Measurements from ENCODE around the gene SPRR5. TPM values are rescaled to one million over a fixed set of nuclear protein-coding genes. Genes with fewer than 3 reads are reported as not detected.

The SPRR5 gene
- total and polyA plus RNA-seq, 7 donors, result not detected

- H3K36me3 ChIP-seq (ENCODE audit: insufficient read depth in 1 of 2, low read depth in 1 of 2), result no peaks in the 10 kb centered on the region
- no peak overlapping the region for H3K27ac ChIP-seq
- H3K4me3 ChIP-seq, result no peak overlapping the region
- DNase-seq (no peak), ATAC-seq (no peak)
- no peaks in the 10 kb centered on the region for H3K27me3 ChIP-seq (ENCODE audit: insufficient read depth in 3 of 3, low read length in 2 of 3)
- intact Hi-C loops (cut with DNase I), result no loop called here
- WGBS, 3 donors, result 60 to 74% (median 73%) methylated on average over 10 of the region's 10 CpGs
- no peaks in the 10 kb centered on the region for H3K4me1 ChIP-seq
- TF ChIP-seq CTCF (IDR thresholded peaks at IDR 0.05), result no peak
- no peaks in the 10 kb centered on the region for H3K9me3 ChIP-seq
Measured at GRCh38 chr1:152960452-152961044, 13.5 kb downstream of the SPRR5 start.

DNA sequence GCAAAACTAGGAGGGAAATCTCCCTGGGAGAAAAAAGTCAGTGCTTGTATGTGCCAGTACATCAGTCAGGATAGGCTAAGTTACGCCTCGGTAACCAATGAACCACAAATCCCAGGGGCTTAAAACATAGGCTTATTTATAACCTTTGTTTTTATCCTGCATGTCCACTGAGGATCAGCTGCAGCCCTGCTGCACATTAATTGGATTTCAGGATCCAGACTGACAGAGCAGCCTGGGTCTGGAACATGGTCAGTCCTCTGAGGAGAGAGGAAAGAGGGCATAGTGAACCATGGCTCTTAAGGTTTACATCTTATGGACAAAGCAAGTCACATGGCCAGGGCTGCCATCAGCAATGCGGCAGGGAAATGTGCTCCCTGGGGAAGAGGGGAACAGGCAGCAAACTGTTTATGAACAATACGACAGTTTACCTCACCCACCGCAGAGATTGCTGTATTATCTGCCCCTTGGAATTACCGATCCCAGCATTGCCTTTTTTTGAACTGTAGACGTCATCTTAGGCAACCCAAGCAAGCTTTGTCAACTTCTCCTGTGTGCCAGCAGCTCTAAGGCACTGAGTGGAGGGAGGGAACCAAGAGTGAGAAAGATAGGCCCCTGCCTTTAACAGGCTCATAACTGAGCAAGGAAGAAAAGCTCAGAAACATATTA lies 14.4 kb downstream of the SPRR5 start:
- Histone ChIP-seq H3K27ac (no peak overlapping the region), H3K36me3 (ENCODE audit: insufficient read depth in 1 of 2, low read depth in 1 of 2) (no peaks in the 10 kb centered on the region), H3K27me3 (ENCODE audit: insufficient read depth in 3 of 3, low read length in 2 of 3) (no peaks in the 10 kb centered on the region), H3K4me3 (no peak overlapping the region), H3K4me1 (no peaks in the 10 kb centered on the region), H3K9me3 (no peaks in the 10 kb centered on the region)
- DNase-seq (no peak), ATAC-seq (no peak)
- intact Hi-C loops (cut with DNase I), result no loop called here
- no peak for TF ChIP-seq CTCF (IDR thresholded peaks at IDR 0.05)
- 56 to 70% (median 62%) methylated on average over 7 of the region's 7 CpGs for WGBS, 3 donors

DNA sequence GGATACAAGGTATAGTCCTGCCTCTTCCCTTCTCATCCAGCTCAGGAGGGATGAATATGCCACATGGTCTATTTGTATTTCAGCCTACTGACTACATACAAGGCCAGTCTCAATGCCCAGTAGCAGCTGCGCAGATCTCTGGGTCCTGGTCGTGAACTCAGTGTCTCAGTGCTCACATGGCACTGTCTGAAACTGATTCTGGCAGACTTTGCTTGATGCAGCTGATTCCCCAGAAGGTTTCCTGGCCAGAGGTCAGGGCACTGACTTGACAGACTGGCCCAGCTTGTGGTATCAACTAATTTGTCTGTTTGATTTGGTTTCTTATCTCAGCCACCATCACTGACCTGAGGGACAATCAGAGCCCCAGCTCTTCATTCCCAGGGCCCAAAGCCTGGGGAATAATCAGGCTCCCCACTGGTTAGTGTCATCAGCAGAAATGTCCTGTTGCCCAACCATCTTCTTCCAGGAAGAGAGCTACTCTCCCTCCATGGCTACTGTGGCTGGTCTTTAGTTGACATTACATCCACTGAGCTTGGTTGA lies 15.9 kb downstream of the SPRR5 start:
- Histone ChIP-seq H3K27me3 (ENCODE audit: insufficient read depth in 3 of 3, low read length in 2 of 3) (no peaks in the 10 kb centered on the region), H3K4me1 (no peaks in the 10 kb centered on the region), H3K27ac (no peak overlapping the region), H3K9me3 (no peaks in the 10 kb centered on the region), H3K36me3 (ENCODE audit: insufficient read depth in 1 of 2, low read depth in 1 of 2) (no peaks in the 10 kb centered on the region), H3K4me3 (no peak overlapping the region)
- TF ChIP-seq CTCF (IDR thresholded peaks at IDR 0.05), result no peak
- ATAC-seq, result no peak
- WGBS, 3 donors, result 53 to 72% (median 55%) methylated on average over 2 of the region's 2 CpGs
- DNase-seq, result no peak
- intact Hi-C loops (cut with DNase I), result no loop called here

DNA sequence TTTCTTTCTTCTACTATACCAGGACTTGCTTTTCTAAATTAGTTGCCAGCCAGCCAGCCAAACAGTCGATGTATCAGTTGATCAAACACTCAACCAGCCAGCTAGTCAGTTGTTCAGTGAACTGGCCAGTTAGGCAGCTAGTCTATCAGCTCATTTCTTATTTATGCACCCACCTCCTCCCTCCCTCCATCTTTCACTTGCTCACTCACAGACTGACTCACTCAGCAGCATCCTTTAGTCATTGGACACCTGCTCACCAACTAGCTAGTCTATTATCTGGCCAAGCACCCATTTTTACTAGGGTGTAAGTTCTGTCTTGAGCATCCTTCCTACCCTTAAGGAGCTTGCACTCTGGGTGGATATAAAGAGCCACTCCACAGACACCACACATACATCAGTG lies 17.5 kb downstream of the SPRR5 start:
- Histone ChIP-seq H3K4me1 (no peaks in the 10 kb centered on the region), H3K36me3 (ENCODE audit: insufficient read depth in 1 of 2, low read depth in 1 of 2) (no peaks in the 10 kb centered on the region), H3K27ac (no peak overlapping the region), H3K4me3 (no peak overlapping the region), H3K27me3 (ENCODE audit: insufficient read depth in 3 of 3, low read length in 2 of 3) (no peaks in the 10 kb centered on the region), H3K9me3 (no peaks in the 10 kb centered on the region)
- intact Hi-C loops (cut with DNase I), result no loop called here
- no peak for TF ChIP-seq CTCF (IDR thresholded peaks at IDR 0.05)
- 59 to 71% (median 60%) methylated on average over 1 of the region's 1 CpG for WGBS, 3 donors
- ATAC-seq (no peak), DNase-seq (no peak)
